GM23248 (cell line): ENCODE measurements around the gene ZBTB7C.

ENCODE experiments used
- EZH2 ChIP-seq: fragments of 200-600 bp; sonication (generic); IDR thresholded peaks from 2 replicates; pipeline ENCODE4 v1.6.1; 2018; ENCODE audit warnings: antibody characterized with exemption, mild to moderate bottlenecking; ENCODE audit not compliant: insufficient read depth, poor library complexity, severe bottlenecking
- EZH2phosphoT487 ChIP-seq: fragments of 200-600 bp; sonication (generic); IDR thresholded peaks from 2 replicates; pipeline ENCODE4 v1.6.1; 2018; ENCODE audit warnings: antibody characterized with exemption, moderate library complexity, mild to moderate bottlenecking, low read depth; ENCODE audit not compliant: insufficient read depth

DNA sequence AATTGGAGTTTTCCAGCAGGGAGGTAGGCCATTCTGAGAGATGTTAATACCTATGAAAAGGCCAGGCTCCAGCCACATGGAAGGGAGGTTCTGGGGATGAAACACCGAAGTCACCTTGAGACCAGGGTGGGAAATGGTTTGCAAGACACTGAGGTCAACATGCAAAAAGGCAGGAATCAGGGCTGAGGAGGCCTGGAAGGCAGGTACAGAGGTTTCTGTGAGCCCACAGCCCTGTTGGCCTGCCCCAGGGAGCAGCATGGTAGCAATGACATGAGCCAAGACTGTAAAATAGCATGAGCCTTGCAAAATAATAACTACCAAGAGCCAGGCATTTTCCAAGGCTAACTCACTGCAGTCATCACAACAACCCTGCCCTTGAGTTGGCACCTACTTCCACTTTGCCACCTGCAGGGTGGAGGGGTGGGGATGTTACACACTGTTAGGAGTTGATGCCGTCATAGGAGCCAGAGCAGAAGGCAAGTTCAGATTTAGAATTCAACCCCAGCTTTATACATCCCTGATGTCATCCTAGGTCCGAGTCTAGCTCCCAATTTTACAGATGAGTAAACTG lies 61.3 kb downstream of the ZBTB7C start:
- no peak for TF ChIP-seq EZH2
- TF ChIP-seq EZH2phosphoT487, result no peak
